Esophagus squamous epithelium (tissue), 4 donors: Measurements from ENCODE around the gene CAPZB.

Source experiments
- CTCF ChIP-seq, 6 experiments: fragments of 450-650 bp in 4 of 6; fragments of 200-600 bp in 2 of 6; sonication (generic) in 2 of 6; IDR thresholded peaks; one replicate each; pipeline ENCODE4 v1.5.1; 2016 to 2019; ENCODE audit warnings: antibody characterized with exemption in 6 of 6, mild to moderate bottlenecking in 4 of 6, moderate library complexity in 4 of 6
- POLR2A ChIP-seq, 4 donors: fragments of 450-650 bp; IDR thresholded peaks; one replicate each; pipeline ENCODE4 v1.6.1; 2017; ENCODE audit warnings: antibody characterized with exemption in 4 of 4, mild to moderate bottlenecking in 4 of 4, moderate library complexity in 3 of 4

GRCh38 chr1:19507516-19507915 is 22.2 kb upstream of the CAPZB start:
- TF ChIP-seq CTCF (IDR thresholded peaks at IDR 0.05) (no peak), POLR2A (IDR thresholded peaks at IDR 0.05) (no peak)
